Ishikawa (cell line): ENCODE results near the gene ZNF134.

ENCODE experiments used
- CEBPB ChIP-seq: IDR thresholded peaks from 2 replicates; pipeline ENCODE4 v1.6.1; 2012
- CREB1 ChIP-seq: IDR thresholded peaks from 2 replicates; pipeline ENCODE4 v1.6.1; 2012; ENCODE audit warnings: low read depth
- EGR1 ChIP-seq: IDR thresholded peaks from 2 replicates; pipeline ENCODE4 v1.6.1; 2012
- EP300 ChIP-seq: IDR thresholded peaks from 2 replicates; pipeline ENCODE4 v1.6.1; 2012; ENCODE audit warnings: borderline replicate concordance
- FOXM1 ChIP-seq: IDR thresholded peaks from 2 replicates; pipeline ENCODE4 v1.6.1; 2012; ENCODE audit warnings: low read depth, borderline replicate concordance
- NFIC ChIP-seq: IDR thresholded peaks from 2 replicates; pipeline ENCODE4 v1.6.1; 2012
- RAD21 ChIP-seq: IDR thresholded peaks from 2 replicates; pipeline ENCODE4 v1.6.1; 2012; ENCODE audit warnings: low read depth
- TAF1 ChIP-seq: IDR thresholded peaks from 2 replicates; pipeline ENCODE4 v1.6.1; 2012; ENCODE audit warnings: low read depth, mild to moderate bottlenecking
- TCF12 ChIP-seq: IDR thresholded peaks from 2 replicates; pipeline ENCODE4 v1.6.1; 2012; ENCODE audit warnings: low read depth
- TEAD4 ChIP-seq: IDR thresholded peaks from 2 replicates; pipeline ENCODE4 v1.6.1; 2012
- YY1 ChIP-seq: IDR thresholded peaks from 2 replicates; pipeline ENCODE4 v1.6.1; 2012; ENCODE audit warnings: low read depth
- ZBTB7A ChIP-seq: IDR thresholded peaks from 2 replicates; pipeline ENCODE4 v1.6.1; 2012; ENCODE audit warnings: low read depth
- TF ChIP-seq, protein P1 (sequence below): IDR thresholded peaks from 2 replicates; pipeline ENCODE4 v1.6.1; 2012
- TF ChIP-seq, protein P2 (sequence below): IDR thresholded peaks from 2 replicates; pipeline ENCODE4 v1.6.1; 2012
- TF ChIP-seq, protein P3 (sequence below): IDR thresholded peaks from 2 replicates; pipeline ENCODE4 v1.6.1; 2012; ENCODE audit warnings: low read depth, mild to moderate bottlenecking

Gene ZNF134

DNA sequence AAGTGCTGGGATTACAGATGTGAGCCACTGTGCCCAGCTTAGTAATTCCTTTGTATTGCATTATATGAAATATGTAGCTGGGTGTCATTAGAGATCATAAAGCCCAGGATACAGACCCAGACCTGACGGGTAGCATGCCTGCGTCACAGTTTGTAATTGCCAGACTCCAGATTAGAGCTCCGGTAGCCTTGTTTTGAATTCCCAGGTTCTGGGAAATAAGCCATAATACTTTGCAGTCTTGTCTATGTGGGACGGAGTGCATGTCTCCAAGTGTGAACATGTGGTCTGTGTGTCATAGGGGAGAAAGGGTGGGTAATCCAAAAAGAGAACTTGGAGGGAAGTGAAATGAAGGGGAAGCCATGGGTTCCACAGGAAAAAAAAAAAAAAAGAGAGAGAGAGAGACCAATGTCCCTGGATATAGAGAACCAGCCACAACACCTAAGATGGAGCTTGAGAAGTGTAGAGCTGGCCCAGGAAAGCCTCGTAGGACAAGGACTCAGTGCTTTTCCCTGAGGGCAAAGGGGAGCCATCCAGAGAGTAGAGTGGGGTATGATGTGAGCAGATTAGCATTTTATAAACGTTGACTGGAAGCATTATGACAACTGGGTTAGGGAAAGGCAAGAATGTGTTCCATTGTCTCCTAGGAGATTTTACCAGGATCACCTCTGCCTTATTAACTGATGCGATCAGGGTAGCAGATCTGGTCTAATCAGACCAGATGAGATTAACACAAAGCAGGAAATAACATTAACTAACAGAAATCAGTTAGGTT is 57.3 kb downstream of the ZNF134 start:
- TF ChIP-seq TEAD4, result no peak
- TF ChIP-seq RAD21, result no peak
- no peak for TF ChIP-seq TAF1
- no peak for TF ChIP-seq EGR1
- no peak for TF ChIP-seq YY1
- TF ChIP-seq CREB1, result no peak
- no peak for TF ChIP-seq EP300
- TF ChIP-seq FOXM1, result no peak
- TF ChIP-seq, protein P1, sequence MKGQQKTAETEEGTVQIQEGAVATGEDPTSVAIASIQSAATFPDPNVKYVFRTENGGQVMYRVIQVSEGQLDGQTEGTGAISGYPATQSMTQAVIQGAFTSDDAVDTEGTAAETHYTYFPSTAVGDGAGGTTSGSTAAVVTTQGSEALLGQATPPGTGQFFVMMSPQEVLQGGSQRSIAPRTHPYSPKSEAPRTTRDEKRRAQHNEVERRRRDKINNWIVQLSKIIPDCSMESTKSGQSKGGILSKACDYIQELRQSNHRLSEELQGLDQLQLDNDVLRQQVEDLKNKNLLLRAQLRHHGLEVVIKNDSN, result no peak
- TF ChIP-seq, protein P2, sequence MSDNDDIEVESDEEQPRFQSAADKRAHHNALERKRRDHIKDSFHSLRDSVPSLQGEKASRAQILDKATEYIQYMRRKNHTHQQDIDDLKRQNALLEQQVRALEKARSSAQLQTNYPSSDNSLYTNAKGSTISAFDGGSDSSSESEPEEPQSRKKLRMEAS, result no peak
- no peak for TF ChIP-seq ZBTB7A
- no peak for TF ChIP-seq CEBPB
- no peak for TF ChIP-seq TCF12
- TF ChIP-seq, protein P3, sequence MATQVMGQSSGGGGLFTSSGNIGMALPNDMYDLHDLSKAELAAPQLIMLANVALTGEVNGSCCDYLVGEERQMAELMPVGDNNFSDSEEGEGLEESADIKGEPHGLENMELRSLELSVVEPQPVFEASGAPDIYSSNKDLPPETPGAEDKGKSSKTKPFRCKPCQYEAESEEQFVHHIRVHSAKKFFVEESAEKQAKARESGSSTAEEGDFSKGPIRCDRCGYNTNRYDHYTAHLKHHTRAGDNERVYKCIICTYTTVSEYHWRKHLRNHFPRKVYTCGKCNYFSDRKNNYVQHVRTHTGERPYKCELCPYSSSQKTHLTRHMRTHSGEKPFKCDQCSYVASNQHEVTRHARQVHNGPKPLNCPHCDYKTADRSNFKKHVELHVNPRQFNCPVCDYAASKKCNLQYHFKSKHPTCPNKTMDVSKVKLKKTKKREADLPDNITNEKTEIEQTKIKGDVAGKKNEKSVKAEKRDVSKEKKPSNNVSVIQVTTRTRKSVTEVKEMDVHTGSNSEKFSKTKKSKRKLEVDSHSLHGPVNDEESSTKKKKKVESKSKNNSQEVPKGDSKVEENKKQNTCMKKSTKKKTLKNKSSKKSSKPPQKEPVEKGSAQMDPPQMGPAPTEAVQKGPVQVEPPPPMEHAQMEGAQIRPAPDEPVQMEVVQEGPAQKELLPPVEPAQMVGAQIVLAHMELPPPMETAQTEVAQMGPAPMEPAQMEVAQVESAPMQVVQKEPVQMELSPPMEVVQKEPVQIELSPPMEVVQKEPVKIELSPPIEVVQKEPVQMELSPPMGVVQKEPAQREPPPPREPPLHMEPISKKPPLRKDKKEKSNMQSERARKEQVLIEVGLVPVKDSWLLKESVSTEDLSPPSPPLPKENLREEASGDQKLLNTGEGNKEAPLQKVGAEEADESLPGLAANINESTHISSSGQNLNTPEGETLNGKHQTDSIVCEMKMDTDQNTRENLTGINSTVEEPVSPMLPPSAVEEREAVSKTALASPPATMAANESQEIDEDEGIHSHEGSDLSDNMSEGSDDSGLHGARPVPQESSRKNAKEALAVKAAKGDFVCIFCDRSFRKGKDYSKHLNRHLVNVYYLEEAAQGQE, result no peak
- TF ChIP-seq NFIC, result no peak

DNA sequence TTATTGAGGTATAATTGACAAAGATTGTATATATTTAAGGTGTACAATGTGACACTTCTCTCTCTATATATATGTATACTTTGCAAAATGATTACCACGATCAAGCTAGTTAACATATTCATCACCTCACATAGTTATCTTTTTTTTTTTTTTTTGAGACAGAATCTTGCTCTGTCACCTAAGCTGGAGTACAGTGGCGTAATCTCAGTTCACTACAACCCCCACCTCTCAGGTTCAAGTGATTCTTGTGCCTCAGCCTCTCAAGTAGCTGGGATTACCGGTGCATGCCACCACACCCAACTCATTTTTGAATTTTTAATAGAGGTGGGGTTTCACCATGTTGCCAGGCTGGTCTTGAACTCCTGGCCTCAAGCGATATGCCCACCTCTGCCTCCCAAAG is 58.4 kb downstream of the ZNF134 start:
- TF ChIP-seq NFIC, result no peak
- TF ChIP-seq FOXM1, result no peak
- TF ChIP-seq ZBTB7A, result no peak
- no peak for TF ChIP-seq TAF1
- no peak for TF ChIP-seq EP300
- no peak for TF ChIP-seq TCF12
- TF ChIP-seq YY1, result no peak
- TF ChIP-seq CEBPB, result no peak
- TF ChIP-seq, protein P1, result no peak
- TF ChIP-seq, protein P3, result no peak
- TF ChIP-seq, protein P2, result no peak
- no peak for TF ChIP-seq EGR1
- TF ChIP-seq RAD21, result no peak
- no peak for TF ChIP-seq CREB1
- no peak for TF ChIP-seq TEAD4
